ENCODE measurements around the gene MOK. TPM values are rescaled to one million over a fixed set of nuclear protein-coding genes. Genes with fewer than 3 reads are reported as not detected.

MOK gene
- total RNA-seq, 1 donor from 2014 or later: 15.8 TPM

DNA sequence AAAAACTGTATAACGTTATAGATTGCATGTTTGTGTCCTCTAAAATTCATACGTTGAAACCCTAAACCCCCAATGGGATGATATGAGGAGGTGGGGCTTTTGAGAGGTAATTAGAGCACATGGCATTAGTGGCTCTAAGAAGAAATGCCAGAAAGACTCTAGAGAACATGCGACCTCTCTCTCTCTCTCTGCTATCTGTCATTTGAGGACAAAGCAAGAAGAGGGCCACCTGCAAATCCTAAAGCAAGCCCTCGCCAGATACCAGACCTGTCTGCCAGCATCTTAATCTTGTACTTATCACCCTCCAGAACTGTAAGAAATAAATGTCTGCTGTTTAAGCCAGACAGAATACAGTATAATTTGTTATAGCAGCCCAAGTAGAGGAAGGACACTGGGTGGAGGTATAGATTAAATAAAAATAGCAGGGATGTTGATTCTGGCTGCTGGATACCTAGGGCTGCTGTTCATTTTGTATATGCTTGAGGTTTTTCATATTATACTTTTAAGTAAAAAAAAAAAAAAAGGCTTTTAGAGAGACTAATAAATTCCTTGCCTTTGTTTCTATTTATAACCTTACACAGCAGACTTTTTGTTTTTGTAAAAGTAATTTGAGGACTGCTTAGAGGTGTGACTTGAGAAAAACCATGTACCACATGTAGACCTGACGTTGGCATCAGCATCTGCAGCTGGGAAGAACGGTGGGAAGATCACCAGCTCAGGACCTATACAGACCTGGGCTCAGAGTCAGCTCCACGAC, 26.9 kb downstream of the MOK start:
- TF ChIP-seq, protein P1, sequence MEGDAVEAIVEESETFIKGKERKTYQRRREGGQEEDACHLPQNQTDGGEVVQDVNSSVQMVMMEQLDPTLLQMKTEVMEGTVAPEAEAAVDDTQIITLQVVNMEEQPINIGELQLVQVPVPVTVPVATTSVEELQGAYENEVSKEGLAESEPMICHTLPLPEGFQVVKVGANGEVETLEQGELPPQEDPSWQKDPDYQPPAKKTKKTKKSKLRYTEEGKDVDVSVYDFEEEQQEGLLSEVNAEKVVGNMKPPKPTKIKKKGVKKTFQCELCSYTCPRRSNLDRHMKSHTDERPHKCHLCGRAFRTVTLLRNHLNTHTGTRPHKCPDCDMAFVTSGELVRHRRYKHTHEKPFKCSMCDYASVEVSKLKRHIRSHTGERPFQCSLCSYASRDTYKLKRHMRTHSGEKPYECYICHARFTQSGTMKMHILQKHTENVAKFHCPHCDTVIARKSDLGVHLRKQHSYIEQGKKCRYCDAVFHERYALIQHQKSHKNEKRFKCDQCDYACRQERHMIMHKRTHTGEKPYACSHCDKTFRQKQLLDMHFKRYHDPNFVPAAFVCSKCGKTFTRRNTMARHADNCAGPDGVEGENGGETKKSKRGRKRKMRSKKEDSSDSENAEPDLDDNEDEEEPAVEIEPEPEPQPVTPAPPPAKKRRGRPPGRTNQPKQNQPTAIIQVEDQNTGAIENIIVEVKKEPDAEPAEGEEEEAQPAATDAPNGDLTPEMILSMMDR (IDR thresholded peaks at IDR 0.05): no peak
- DNase-seq: no peak
- Histone ChIP-seq H3K27me3 (ENCODE audit: low read depth) (no peaks in the 10 kb centered on the region), H3K4me3 (no peak overlapping the region), H3K36me3 (peaks cover 8% of the 10 kb centered on the region), H3K9me3 (no peaks in the 10 kb centered on the region), H3K27ac (no peak overlapping the region), H3K4me1 (no peaks in the 10 kb centered on the region)
- intact Hi-C loops (cut with DNase I): no loop called here
- no peak for ATAC-seq

DNA sequence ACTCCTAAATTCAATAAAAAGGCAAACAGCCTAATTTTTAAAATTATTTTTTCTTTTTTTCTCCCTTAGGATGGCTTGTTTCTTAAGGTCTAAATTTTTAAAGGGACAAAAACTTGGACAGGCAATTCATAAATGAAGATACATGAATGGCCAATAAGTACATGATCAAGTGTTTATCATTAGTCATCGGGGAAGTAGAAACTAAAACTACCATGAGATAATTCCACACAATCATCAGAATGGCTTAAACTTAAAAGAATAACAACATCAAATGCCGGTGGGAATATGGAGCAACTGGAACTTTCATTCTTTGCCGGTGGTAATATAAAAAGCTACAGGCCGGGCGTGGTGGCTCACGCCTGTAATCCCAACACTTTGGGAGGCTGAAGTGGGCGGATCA, 29.1 kb downstream of the MOK start:
- DNase-seq: no peak
- Histone ChIP-seq H3K4me3 (no peak overlapping the region), H3K9me3 (no peaks in the 10 kb centered on the region), H3K36me3 (peaks cover 8% of the 10 kb centered on the region), H3K27ac (no peak overlapping the region), H3K4me1 (no peaks in the 10 kb centered on the region), H3K27me3 (ENCODE audit: low read depth) (no peaks in the 10 kb centered on the region)
- no peak for ATAC-seq
- TF ChIP-seq, protein P1 (IDR thresholded peaks at IDR 0.05): no peak
- intact Hi-C loops (cut with DNase I): no loop called here

DNA sequence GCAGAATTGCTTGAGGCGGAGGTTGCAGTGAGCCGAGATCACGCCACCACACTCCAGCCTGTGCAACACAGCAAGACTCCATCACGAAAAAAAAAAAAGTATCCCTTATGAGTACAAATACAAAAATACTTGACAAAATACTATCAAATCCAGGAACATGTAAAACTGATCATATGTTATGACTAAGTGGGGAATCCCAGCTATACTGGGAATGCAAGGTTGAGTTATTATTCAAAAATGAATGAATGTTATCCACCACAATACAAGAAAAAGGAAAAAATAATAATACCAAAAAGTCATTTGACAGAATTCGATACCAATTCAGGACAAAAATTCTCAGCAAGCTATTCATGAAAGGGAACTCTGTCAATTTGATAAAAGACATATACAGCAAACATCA, 32.6 kb downstream of the MOK start:
- H3K4me3 ChIP-seq: no peak overlapping the region
- H3K9me3 ChIP-seq: no peaks in the 10 kb centered on the region
- H3K4me1 ChIP-seq: no peaks in the 10 kb centered on the region
- intact Hi-C loops (cut with DNase I): no loop called here
- no peak for ATAC-seq
- H3K36me3 ChIP-seq: no peaks in the 10 kb centered on the region
- no peaks in the 10 kb centered on the region for H3K27me3 ChIP-seq (ENCODE audit: low read depth)
- TF ChIP-seq, protein P1 (IDR thresholded peaks at IDR 0.05): no peak
- DNase-seq: no peak
- H3K27ac ChIP-seq: no peak overlapping the region

GRCh38 chr14:102264775-102265174, 40.2 kb downstream of the MOK start:
- DNase-seq (no peak), ATAC-seq (no peak)
- Histone ChIP-seq H3K4me3 (no peak overlapping the region), H3K27ac (peak overlapping the region; percentile 41), H3K36me3 (no peaks in the 10 kb centered on the region), H3K9me3 (no peaks in the 10 kb centered on the region), H3K4me1 (no peaks in the 10 kb centered on the region), H3K27me3 (ENCODE audit: low read depth) (no peaks in the 10 kb centered on the region)
- intact Hi-C loops (cut with DNase I): no loop called here
- TF ChIP-seq, protein P1 (IDR thresholded peaks at IDR 0.05): no peak

DNA sequence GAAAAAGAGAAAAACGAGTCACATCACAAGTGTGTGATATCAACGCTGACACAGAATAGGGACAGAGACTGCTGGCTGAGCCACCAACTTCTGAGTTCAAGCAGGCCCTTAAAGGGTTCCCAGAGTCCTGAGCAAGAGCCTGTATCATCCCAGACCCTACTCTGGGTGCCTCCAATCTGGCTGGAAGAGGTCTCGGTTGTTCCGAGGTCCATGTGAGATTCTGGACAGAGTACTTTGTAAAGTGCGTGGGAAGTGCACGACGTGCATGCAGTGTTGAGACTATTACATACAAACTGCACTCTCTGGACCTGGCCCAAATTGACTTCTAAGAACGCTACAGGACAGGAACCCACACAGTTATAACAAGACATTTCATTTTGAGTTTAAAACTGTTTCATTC, 40.6 kb downstream of the MOK start:
- H3K4me1 ChIP-seq: no peaks in the 10 kb centered on the region
- no peaks in the 10 kb centered on the region for H3K36me3 ChIP-seq
- TF ChIP-seq, protein P1 (IDR thresholded peaks at IDR 0.05): no peak
- ATAC-seq (peak in 1 of 2 donors; percentile 19), DNase-seq (no peak)
- intact Hi-C loops (cut with DNase I): no loop called here
- no peak overlapping the region for H3K4me3 ChIP-seq
- no peaks in the 10 kb centered on the region for H3K9me3 ChIP-seq
- H3K27me3 ChIP-seq (ENCODE audit: low read depth): no peaks in the 10 kb centered on the region
- H3K27ac ChIP-seq: peak overlapping the region; percentile 41
